ENCODE data around the gene CELF2.

CELF2 gene

GRCh38 chr10:11023009-11023953 lies 5.6 kb downstream of the CELF2 start:
- no peak for DNase-seq

DNA sequence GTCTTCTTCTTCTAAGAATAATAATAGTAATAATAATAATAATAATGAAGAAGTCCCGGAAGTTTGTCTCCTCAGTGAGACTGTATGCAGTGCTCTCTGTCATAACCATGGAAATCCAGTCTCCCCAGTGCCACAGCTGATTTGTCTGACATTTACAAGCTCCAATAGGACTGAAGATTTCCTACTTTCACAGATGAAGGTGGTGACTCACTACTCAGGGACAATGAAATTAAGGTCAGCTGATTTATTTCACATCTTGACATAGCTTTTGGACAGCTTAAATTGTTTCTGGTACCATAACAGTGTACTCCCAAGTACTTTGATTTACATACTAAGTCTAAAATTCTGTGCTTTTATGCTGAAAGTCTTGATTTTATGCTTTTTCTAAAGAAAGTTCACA lies 6.9 kb downstream of the CELF2 start:
- no peak for DNase-seq

GRCh38 chr10:11025978-11026377 lies 8.3 kb downstream of the CELF2 start:
- no peak for DNase-seq

- DNase-seq = no peak
Observed at GRCh38 chr10:11026773-11027172, 9.1 kb downstream of the CELF2 start.

- DNase-seq = no peak
Observed at GRCh38 chr10:11034762-11035161, 17.1 kb downstream of the CELF2 start.

GRCh38 chr10:11035301-11035991 lies 17.8 kb downstream of the CELF2 start:
- DNase-seq = no peak

DNA sequence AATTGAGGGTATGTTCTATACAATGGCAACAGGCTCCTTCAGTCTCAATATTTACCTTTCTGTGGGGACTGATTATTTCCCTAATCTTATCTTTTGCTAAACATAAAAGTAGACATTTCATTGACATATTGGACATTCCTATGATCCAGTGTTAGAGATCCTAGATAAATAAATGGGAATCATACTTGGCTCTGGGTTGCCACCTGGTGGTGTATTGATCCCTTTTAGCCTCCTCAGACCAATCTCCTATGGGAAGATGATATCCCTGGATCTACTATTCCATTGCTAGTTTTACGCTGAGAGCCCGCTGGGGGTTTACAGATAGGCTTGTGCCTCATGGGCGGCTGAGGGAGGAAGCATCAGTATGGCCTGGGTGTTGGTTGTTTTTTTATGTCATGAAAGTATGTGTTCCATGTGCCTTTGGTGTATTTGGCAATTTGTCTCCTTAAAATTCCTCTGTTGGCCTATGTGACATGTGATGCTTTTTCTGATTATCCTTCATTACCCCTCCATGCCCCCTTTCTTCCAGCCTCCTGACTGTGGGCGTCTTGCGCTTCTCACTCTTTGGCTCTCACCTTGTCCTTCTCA lies 18.8 kb downstream of the CELF2 start:
- DNase-seq = no peak

- DNase-seq = no peak
Observed at GRCh38 chr10:11037991-11038390, 20.3 kb downstream of the CELF2 start.

GRCh38 chr10:11042357-11042756 lies 24.7 kb downstream of the CELF2 start:
- DNase-seq = no peak

DNA sequence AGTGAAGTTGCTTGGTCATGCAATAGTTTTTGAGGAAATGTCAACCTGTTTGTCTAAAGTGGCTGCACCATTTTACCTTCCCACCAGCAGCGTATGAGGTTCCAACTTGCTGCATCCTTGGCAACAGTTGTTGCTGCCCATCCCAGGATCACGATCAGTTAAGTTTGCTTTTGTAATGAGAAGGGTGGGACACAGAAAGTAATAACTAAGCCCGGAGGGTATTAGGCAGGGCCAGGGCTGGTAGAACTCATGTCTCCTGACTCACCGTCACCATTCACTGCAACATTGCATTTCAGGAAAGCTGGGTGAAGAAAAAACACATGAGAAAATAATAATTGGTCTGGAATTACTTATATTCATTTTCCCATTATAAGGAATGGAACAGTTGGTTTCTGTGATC lies 25.4 kb downstream of the CELF2 start:
- DNase-seq = no peak

- DNase-seq = no peak
Observed at GRCh38 chr10:11043446-11044127, 25.9 kb downstream of the CELF2 start.

GRCh38 chr10:11045487-11045886 lies 27.8 kb downstream of the CELF2 start:
- DNase-seq = no peak

- DNase-seq = no peak
Observed at GRCh38 chr10:11045995-11046775, 28.5 kb downstream of the CELF2 start.

GRCh38 chr10:11046776-11047160 lies 29.1 kb downstream of the CELF2 start:
- no peak for DNase-seq

DNA sequence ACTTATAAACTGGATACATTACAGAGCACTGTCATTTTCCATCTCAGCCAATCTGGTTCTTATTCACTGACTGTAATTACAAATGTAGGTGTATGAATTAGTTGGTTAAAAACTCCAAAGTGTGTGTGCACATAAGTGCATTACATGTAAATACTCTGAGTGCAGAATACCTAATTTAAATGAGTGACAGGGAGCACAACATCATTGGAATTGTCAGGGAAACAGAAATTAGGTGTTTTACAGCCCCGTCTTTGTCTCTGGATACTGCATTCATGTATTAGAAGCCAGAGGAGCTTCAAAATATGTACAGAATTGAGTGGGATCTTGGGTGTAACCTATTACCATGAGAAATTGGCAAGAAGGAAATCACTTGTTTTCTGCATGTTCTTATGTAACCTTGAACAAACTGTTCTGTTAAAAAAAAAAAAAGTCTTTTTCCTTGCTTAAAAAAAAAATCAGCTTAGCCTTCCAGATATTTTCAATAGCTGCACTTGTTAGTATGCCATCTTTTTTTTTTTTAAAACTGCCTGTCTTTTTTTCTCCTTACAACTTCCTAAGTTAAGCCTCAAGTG lies 31.1 kb downstream of the CELF2 start:
- DNase-seq = no peak

GRCh38 chr10:11049806-11050205 lies 32.1 kb downstream of the CELF2 start:
- no peak for DNase-seq

GRCh38 chr10:11050301-11051287 lies 32.9 kb downstream of the CELF2 start:
- DNase-seq = no peak

- no peak for DNase-seq
Observed at GRCh38 chr10:11057018-11057417, 39.3 kb downstream of the CELF2 start.

GRCh38 chr10:11057448-11057847 lies 39.8 kb downstream of the CELF2 start:
- DNase-seq = no peak

- no peak for DNase-seq
Observed at GRCh38 chr10:11057994-11058393, 40.3 kb downstream of the CELF2 start.

DNA sequence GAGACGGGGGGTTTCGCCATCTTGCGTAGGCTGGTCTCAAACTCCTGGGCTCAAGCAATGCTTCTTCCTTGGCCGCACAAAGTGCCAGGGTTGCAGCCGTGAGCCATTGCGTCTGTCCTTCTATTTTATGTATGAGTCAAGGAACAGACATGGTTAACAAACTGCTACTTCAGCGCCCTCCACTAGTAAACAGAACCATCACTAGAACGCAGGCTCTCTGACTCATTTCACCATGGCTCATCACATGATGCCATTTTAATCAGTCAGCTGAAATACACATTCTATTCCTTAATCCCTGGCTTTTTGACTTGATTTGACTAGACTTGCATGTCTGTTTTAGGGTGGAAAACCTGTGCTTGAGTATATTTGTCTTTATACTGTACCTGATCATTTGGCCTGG lies 41.3 kb downstream of the CELF2 start:
- DNase-seq = no peak
